MCF 10A (cell line): Measurements from ENCODE around the gene C6. TPM values are rescaled to one million over a fixed set of nuclear protein-coding genes. Genes with fewer than 3 reads are reported as not detected.

ENCODE experiments used
- BruUV-seq: library from RNA; stranded (reverse); fragments of 400-500 nt; replicated peaks from 2 replicates; lab custom pipeline; 2021; lab: Mats Ljungman, UMichigan
- CTCF ChIA-PET: fragments of 300-600 bp; sonication (Branson Sonifier 250); formaldehyde crosslinking; extraction: SDS; loops from one replicate; lab custom pipeline; 2021; ENCODE audit warnings: antibody characterized with exemption, inconsistent platforms; lab: Yijun Ruan, JAX
- POLR2A ChIA-PET: fragments of 300-600, 350-650 bp; sonication (Branson Sonifier 250); formaldehyde crosslinking; extraction: SDS; loops from one replicate; lab custom pipeline; 2020; ENCODE audit warnings: antibody characterized with exemption, inconsistent platforms; lab: Yijun Ruan, JAX
- DNase-seq: peaks from one replicate; pipeline ENCODE4 v3.0.0-alpha.2; 2018; ENCODE audit not compliant: unreplicated experiment
- H3K27ac Mint-ChIP-seq: one replicate; pipeline ENCODE4 v1.8.0; 2022; ENCODE audit warnings: mild to moderate bottlenecking, low read depth, mixed read lengths; ENCODE audit not compliant: unreplicated experiment
- H3K27me3 Mint-ChIP-seq: one replicate; pipeline ENCODE4 v1.8.0; 2022; ENCODE audit warnings: mixed read lengths; ENCODE audit not compliant: insufficient read depth, unreplicated experiment
- H3K36me3 Mint-ChIP-seq: one replicate; pipeline ENCODE4 v1.8.0; 2022; ENCODE audit warnings: mild to moderate bottlenecking, moderate library complexity, mixed read lengths; ENCODE audit not compliant: insufficient read depth, unreplicated experiment
- H3K4me1 Mint-ChIP-seq: one replicate; pipeline ENCODE4 v1.8.0; 2022; ENCODE audit warnings: mixed read lengths; ENCODE audit not compliant: insufficient read depth, unreplicated experiment
- H3K4me3 Mint-ChIP-seq: one replicate; pipeline ENCODE4 v1.8.0; 2022; ENCODE audit warnings: mild to moderate bottlenecking, moderate library complexity, mixed read lengths; ENCODE audit not compliant: unreplicated experiment
- H3K9me3 Mint-ChIP-seq: one replicate; pipeline ENCODE4 v1.8.0; 2022; ENCODE audit warnings: mixed read lengths; ENCODE audit not compliant: unreplicated experiment
- intact Hi-C: fragments of 100-400 bp; cut with micrococcal nuclease; formaldehyde crosslinking; loops from 2 replicates; pipeline ENCODE4 v1.14.1; 2022
- total RNA-seq: library from RNA; stranded (reverse); gene quantifications from 2 replicates; pipeline ENCODE4 v1.2.3, GENCODE V29; 2022
- TF ChIP-seq, protein P1 (sequence below): fragments of 200-600 bp; IDR thresholded peaks from one replicate; pipeline ENCODE4 v1.8.0; 2022; ENCODE audit warnings: antibody characterized with exemption, mild to moderate bottlenecking; ENCODE audit not compliant: unreplicated experiment

Gene C6
- total RNA-seq, 1 experiment from 2014 or later = not detected

DNA sequence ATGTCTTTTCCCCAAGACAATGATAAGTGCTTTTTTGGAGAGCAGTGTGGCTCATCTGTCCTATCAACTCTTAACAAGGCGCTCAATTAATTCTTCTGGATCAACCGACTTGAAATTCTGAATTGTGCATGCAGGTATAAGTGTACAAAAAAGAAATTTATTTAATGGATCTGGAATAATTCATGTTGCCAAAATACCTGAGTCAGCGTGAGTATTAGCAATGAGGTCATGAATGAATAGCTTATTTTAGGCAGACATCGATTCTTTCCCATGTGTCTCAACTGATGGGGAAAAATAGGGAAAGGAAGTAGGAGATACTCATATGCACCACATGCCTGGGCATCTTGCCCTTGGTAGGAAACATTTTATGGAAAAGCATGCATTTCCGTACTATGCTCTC is 68.0 kb downstream of the C6 start:
- ChIA-PET POLR2A (no interaction called here), CTCF (interaction anchor here (0.6 to 0.7 kb wide), 2 partner anchors 140 to 943 kb away, joined by 3 read pairs; no protein-coding TSS in a partner anchor)
- TF ChIP-seq, protein P1, sequence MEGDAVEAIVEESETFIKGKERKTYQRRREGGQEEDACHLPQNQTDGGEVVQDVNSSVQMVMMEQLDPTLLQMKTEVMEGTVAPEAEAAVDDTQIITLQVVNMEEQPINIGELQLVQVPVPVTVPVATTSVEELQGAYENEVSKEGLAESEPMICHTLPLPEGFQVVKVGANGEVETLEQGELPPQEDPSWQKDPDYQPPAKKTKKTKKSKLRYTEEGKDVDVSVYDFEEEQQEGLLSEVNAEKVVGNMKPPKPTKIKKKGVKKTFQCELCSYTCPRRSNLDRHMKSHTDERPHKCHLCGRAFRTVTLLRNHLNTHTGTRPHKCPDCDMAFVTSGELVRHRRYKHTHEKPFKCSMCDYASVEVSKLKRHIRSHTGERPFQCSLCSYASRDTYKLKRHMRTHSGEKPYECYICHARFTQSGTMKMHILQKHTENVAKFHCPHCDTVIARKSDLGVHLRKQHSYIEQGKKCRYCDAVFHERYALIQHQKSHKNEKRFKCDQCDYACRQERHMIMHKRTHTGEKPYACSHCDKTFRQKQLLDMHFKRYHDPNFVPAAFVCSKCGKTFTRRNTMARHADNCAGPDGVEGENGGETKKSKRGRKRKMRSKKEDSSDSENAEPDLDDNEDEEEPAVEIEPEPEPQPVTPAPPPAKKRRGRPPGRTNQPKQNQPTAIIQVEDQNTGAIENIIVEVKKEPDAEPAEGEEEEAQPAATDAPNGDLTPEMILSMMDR = no peak
- intact Hi-C loops = no loop called here
- no TSS peak for BruUV-seq
- H3K9me3 Mint-ChIP-seq = no peaks in the 10 kb centered on the region
- no peaks in the 10 kb centered on the region for H3K36me3 Mint-ChIP-seq
- H3K27me3 Mint-ChIP-seq = peaks cover 6% of the 10 kb centered on the region
- no peak for DNase-seq
- H3K27ac Mint-ChIP-seq = no peak overlapping the region
- no peaks in the 10 kb centered on the region for H3K4me1 Mint-ChIP-seq
- H3K4me3 Mint-ChIP-seq = no peak overlapping the region

DNA sequence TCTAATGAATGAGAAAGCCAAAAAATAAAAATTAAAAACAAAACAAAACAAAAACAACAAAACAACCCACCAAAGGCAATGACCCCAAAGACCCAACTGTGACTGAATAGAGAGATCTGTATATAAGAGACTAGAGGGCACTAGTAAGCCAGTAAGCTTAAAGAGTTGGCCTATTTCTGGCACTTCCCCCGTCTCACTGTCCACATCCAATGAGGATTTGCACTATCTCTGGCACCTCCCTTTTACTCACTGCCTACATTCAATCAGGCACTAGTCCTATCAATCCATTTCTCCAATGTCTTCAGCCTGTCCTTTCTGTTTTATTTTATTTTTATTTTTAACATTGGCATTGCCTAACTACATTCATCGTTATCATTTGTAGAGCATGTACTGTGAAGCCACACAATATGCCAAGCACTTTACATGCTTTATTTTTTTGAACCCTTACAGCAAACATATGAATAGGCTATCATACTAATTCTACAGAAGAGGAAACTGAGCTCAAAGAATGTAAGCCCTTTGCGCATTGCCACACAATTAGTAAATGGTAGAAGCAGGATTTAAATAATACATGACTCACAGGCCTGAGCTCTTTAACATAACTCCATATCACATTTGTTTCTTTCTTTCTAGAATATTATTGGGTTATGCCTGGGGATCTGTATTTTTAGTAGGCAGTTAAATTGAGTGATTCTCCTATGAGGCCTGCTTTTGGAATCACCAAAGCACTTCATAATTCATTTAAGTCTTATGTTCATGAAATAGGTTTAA is 70.0 kb downstream of the C6 start:
- Mint-ChIP-seq H3K27ac (no peak overlapping the region), H3K27me3 (no peaks in the 10 kb centered on the region), H3K36me3 (no peaks in the 10 kb centered on the region), H3K4me3 (no peak overlapping the region), H3K4me1 (no peaks in the 10 kb centered on the region), H3K9me3 (peaks cover 7% of the 10 kb centered on the region)
- TF ChIP-seq, protein P1 = no peak
- BruUV-seq = no TSS peak
- no peak for DNase-seq
- ChIA-PET POLR2A (no interaction called here), CTCF (interaction anchor here (0.7 to 1.4 kb wide), 3 partner anchors 10 to 51 kb away, joined by 3 read pairs; no protein-coding TSS in a partner anchor)
- intact Hi-C loops = no loop called here

GRCh38 chr5:41127967-41128690 is 85.2 kb downstream of the C6 start:
- ChIA-PET POLR2A (interaction anchor here (0.6 kb wide), 1 partner anchor 245 kb away, joined by 3 read pairs; no protein-coding TSS in a partner anchor), CTCF (interaction anchor here (0.5 to 1.1 kb wide), 4 partner anchors 15 to 227 kb away, joined by 3 read pairs; no protein-coding TSS in a partner anchor)
- no peak for DNase-seq
- Mint-ChIP-seq H3K27me3 (no peaks in the 10 kb centered on the region), H3K36me3 (no peaks in the 10 kb centered on the region), H3K4me1 (no peaks in the 10 kb centered on the region), H3K9me3 (no peaks in the 10 kb centered on the region), H3K4me3 (no peak overlapping the region), H3K27ac (no peak overlapping the region)
- TF ChIP-seq, protein P1 = no peak
- BruUV-seq = no TSS peak
- intact Hi-C loops = no loop called here

DNA sequence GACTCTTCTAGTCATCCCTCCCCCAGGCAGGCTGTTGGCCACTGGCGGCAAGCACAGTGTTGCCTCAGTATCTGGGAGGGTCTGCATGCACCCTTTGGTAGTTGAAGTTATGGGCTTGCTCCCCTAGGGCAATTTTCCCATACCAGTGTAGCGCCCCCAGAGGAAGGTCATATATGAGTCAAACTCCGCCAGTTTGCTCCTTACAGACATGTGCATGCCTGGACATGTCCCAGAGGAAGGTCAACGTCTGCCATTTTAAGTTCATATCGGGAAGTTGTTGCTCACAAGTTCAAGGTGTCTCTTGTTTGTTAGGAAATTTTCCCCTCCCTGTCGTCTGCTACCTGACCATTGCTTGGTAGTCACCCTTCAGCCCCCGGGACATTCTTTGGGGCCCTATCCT is 90.9 kb downstream of the C6 start:
- H3K9me3 Mint-ChIP-seq = no peaks in the 10 kb centered on the region
- H3K27me3 Mint-ChIP-seq = no peaks in the 10 kb centered on the region
- TF ChIP-seq, protein P1 = no peak
- no peaks in the 10 kb centered on the region for H3K4me1 Mint-ChIP-seq
- peak overlapping the region; percentile 54 for H3K27ac Mint-ChIP-seq
- no peaks in the 10 kb centered on the region for H3K36me3 Mint-ChIP-seq
- ChIA-PET POLR2A (no interaction called here), CTCF (interaction anchor here (0.9 kb wide), 1 partner anchor 20 kb away, joined by 3 read pairs; no protein-coding TSS in a partner anchor)
- peak; percentile 4 for DNase-seq
- BruUV-seq = no TSS peak
- intact Hi-C loops = no loop called here
- H3K4me3 Mint-ChIP-seq = no peak overlapping the region
